Neural cell (in vitro differentiated cells): ENCODE results near the gene RNF223. TPM values are rescaled to one million over a fixed set of nuclear protein-coding genes. Genes with fewer than 3 reads are reported as not detected.

Source experiments
- H2AFZ ChIP-seq: fragments of 200-600, 300-800 bp; sonication (generic), shearing (Covaris generic); 2 replicates; pipeline ENCODE4 v1.6.0; 2014; ENCODE audit warnings: low read depth, mild to moderate bottlenecking, antibody characterized with exemption, low read length, moderate library complexity
- H3F3A ChIP-seq: fragments of 200-600 bp; shearing (Covaris generic); 2 replicates; pipeline ENCODE4 v1.6.1; 2016; ENCODE audit warnings: mild to moderate bottlenecking, moderate library complexity, mixed read lengths, antibody characterized with exemption, low read length; ENCODE audit not compliant: insufficient read depth, poor library complexity, severe bottlenecking
- H3K27ac ChIP-seq: fragments of 200-600, 300-800 bp; sonication (generic), shearing (Covaris generic); 2 replicates; pipeline ENCODE4 v1.5.1; 2014; ENCODE audit warnings: mild to moderate bottlenecking, low read length, moderate library complexity
- H3K27me3 ChIP-seq: fragments of 300-800, 200-600 bp; sonication (generic), shearing (Covaris generic); 2 replicates; pipeline ENCODE4 v1.6.0; 2014; ENCODE audit warnings: mild to moderate bottlenecking, low read depth, low read length, moderate library complexity; ENCODE audit not compliant: insufficient read depth
- H3K36me3 ChIP-seq: fragments of 300-800, 200-600 bp; sonication (generic), shearing (Covaris generic); 2 replicates; pipeline ENCODE4 v1.5.1; 2014; ENCODE audit warnings: mild to moderate bottlenecking, antibody characterized with exemption, low read length, moderate library complexity; ENCODE audit not compliant: insufficient read depth
- H3K4me2 ChIP-seq: fragments of 300-800, 200-600 bp; sonication (generic), shearing (Covaris generic); 2 replicates; pipeline ENCODE4 v1.6.0; 2014; ENCODE audit warnings: mild to moderate bottlenecking, low read length
- H3K4me3 ChIP-seq: fragments of 300-800, 200-600 bp; sonication (generic), shearing (Covaris generic); 2 replicates; pipeline ENCODE4 v1.5.1; 2014; ENCODE audit warnings: mild to moderate bottlenecking, low read length, moderate library complexity
- H3K79me2 ChIP-seq: fragments of 200-600 bp; shearing (Covaris generic); replicated peaks from 2 replicates; pipeline ENCODE4 v1.6.0; 2014; ENCODE audit warnings: mild to moderate bottlenecking, low read length, moderate library complexity; ENCODE audit not compliant: insufficient read depth
- H3K9ac ChIP-seq: fragments of 300-800, 200-600 bp; sonication (generic), shearing (Covaris generic); 2 replicates; pipeline ENCODE4 v1.6.1; 2016; ENCODE audit warnings: mild to moderate bottlenecking, low read length, mixed read lengths
- H3K9me2 ChIP-seq: fragments of 200-600 bp; shearing (Covaris generic); 2 replicates; pipeline ENCODE4 v1.6.1; 2016; ENCODE audit warnings: mild to moderate bottlenecking, low read length, mixed read lengths; ENCODE audit not compliant: insufficient read depth
- H3K9me3 ChIP-seq: fragments of 200-600, 300-800 bp; sonication (generic), shearing (Covaris generic); 2 replicates; pipeline ENCODE4 v1.6.1; 2016; ENCODE audit warnings: mild to moderate bottlenecking, mixed run types, low read length, moderate library complexity, mixed read lengths
- H4K20me1 ChIP-seq: fragments of 200-600 bp; shearing (Covaris generic); 2 replicates; pipeline ENCODE4 v1.6.1; 2016; ENCODE audit warnings: mild to moderate bottlenecking, mixed run types; ENCODE audit not compliant: insufficient read depth
- CTCF ChIP-seq: fragments of 450-650 bp; IDR thresholded peaks from 2 replicates; pipeline ENCODE4 v1.5.1; 2014; ENCODE audit warnings: antibody characterized with exemption, mild to moderate bottlenecking, moderate library complexity; ENCODE audit not compliant: poor library complexity, severe bottlenecking
- EP300 ChIP-seq: fragments of 450-650 bp; conservative IDR thresholded peaks from 2 replicates; pipeline ENCODE4 v1.6.1; 2014; ENCODE audit warnings: antibody characterized with exemption, mild to moderate bottlenecking, moderate library complexity; ENCODE audit not compliant: poor library complexity, severe bottlenecking
- EZH2 ChIP-seq: fragments of 200-600, 300-800 bp; shearing (Covaris generic), sonication (generic); IDR thresholded peaks from 2 replicates; pipeline ENCODE4 v1.6.1; 2014; ENCODE audit warnings: antibody characterized with exemption, low read length, borderline replicate concordance, mild to moderate bottlenecking; ENCODE audit not compliant: insufficient read depth, poor library complexity, severe bottlenecking
- MXI1 ChIP-seq: fragments of 450-650 bp; conservative IDR thresholded peaks from 2 replicates; pipeline ENCODE4 v1.6.1; 2014; ENCODE audit warnings: antibody characterized with exemption, mild to moderate bottlenecking; ENCODE audit not compliant: poor library complexity, severe bottlenecking
- POLR2AphosphoS5 ChIP-seq: IDR thresholded peaks from 2 replicates; pipeline ENCODE4 v1.6.1; 2012
- RAD21 ChIP-seq: fragments of 450-650 bp; conservative IDR thresholded peaks from 2 replicates; pipeline ENCODE4 v1.6.1; 2014; ENCODE audit warnings: antibody characterized with exemption, mild to moderate bottlenecking, moderate library complexity
- REST ChIP-seq: IDR thresholded peaks from 2 replicates; pipeline ENCODE4 v1.6.1; 2012; ENCODE audit warnings: borderline replicate concordance
- SMC3 ChIP-seq: fragments of 450-650 bp; conservative IDR thresholded peaks from 2 replicates; pipeline ENCODE4 v1.6.1; 2014; ENCODE audit warnings: antibody characterized with exemption, mild to moderate bottlenecking, moderate library complexity; ENCODE audit not compliant: poor library complexity
- TAF1 ChIP-seq: IDR thresholded peaks from 2 replicates; pipeline ENCODE4 v1.6.1; 2012; ENCODE audit warnings: low read depth
- polyA plus RNA-seq: library from polyadenylated mRNA; depleted of rRNA; stranded (reverse); fragments of >200 nt; gene quantifications from 2 replicates; pipeline ENCODE4 v1.2.3, GENCODE V29; 2014

The RNF223 gene
- polyA plus RNA-seq, 1 donor from 2014 or later = not detected

- no peak overlapping the region for H3K9ac ChIP-seq
- H3K36me3 ChIP-seq = no peaks in the 10 kb centered on the region
- H4K20me1 ChIP-seq = no peaks in the 10 kb centered on the region
- no peaks in the 10 kb centered on the region for H3K9me2 ChIP-seq
- no peak overlapping the region for H3K4me3 ChIP-seq
- H3K4me2 ChIP-seq = no peak overlapping the region
- no peak overlapping the region for H2AFZ ChIP-seq
- TF ChIP-seq POLR2AphosphoS5 = no peak
- TF ChIP-seq REST = no peak
- no peak for TF ChIP-seq EZH2
- TF ChIP-seq RAD21 = no peak
- no peak for TF ChIP-seq MXI1
- no peak for TF ChIP-seq TAF1
- no peak for TF ChIP-seq SMC3
- no peak for TF ChIP-seq EP300
- TF ChIP-seq CTCF = no peak
- no peak overlapping the region for H3K27ac ChIP-seq
- H3K27me3 ChIP-seq = no peaks in the 10 kb centered on the region
- H3K9me3 ChIP-seq = no peaks in the 10 kb centered on the region
- no peaks in the 10 kb centered on the region for H3F3A ChIP-seq
- peaks cover 4% of the 10 kb centered on the region for H3K79me2 ChIP-seq
These were observed 49.8 kb downstream of the RNF223 start for GRCh38 chr1:1024149-1024770.

DNA sequence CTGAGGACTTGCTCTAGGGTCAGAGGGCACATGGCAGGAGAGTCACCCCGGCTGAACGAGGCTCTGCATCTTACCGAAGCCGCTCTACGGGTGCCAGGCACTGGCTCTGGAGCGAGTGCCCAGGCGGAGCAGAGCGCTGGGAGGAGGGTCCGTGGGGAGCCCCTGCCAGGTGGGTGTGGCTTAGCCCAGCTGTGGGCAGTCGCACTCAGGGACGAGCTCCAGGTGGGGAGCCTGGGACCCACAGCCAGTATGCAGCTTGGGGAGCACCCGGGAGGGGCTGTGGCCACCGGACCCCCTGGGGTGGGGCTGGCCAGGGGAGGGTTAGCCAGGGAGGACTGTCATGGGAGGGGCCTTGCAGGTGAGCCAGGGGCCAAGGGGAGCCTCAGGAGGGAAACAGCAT, 50.4 kb downstream of the RNF223 start:
- peaks cover 4% of the 10 kb centered on the region for H3K79me2 ChIP-seq
- no peak overlapping the region for H3K4me2 ChIP-seq
- no peaks in the 10 kb centered on the region for H3K9me3 ChIP-seq
- H3K27ac ChIP-seq = no peak overlapping the region
- no peak overlapping the region for H2AFZ ChIP-seq
- no peak overlapping the region for H3K9ac ChIP-seq
- H3K9me2 ChIP-seq = no peaks in the 10 kb centered on the region
- no peak for TF ChIP-seq POLR2AphosphoS5
- no peak for TF ChIP-seq TAF1
- no peak for TF ChIP-seq EP300
- no peak for TF ChIP-seq RAD21
- TF ChIP-seq REST = no peak
- H3K27me3 ChIP-seq = no peaks in the 10 kb centered on the region
- no peaks in the 10 kb centered on the region for H4K20me1 ChIP-seq
- no peaks in the 10 kb centered on the region for H3K36me3 ChIP-seq
- no peak overlapping the region for H3K4me3 ChIP-seq
- H3F3A ChIP-seq = no peaks in the 10 kb centered on the region
